ENCODE results near the gene MYO9A.

DNA sequence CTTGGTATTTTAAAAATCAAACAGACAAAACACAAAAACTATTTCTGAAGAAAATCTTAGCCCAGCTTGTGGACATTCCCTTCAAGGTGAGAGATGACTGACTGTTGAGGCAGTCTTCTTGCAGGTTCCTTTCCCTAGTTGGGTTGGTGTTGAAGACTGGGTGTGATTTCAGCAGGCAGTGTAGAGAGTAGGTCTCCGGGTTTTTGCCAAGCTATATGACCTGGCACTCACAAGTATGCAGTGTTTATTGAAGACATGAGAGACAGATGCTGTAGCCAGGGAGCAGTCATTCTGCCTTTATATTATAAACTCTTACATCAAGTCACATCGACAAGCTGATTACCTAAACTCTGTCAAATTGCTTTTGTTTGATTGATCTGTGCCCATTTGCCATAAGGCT is 17.8 kb upstream of the MYO9A start:
- TF ChIP-seq CTCF (IDR thresholded peaks at IDR 0.05), result no peak
- no peak for TF ChIP-seq POLR2A (IDR thresholded peaks at IDR 0.05)

Measured in thyroid gland (tissue), 4 donors.